ENCODE results near the gene TVP23B. TPM values are rescaled to one million over a fixed set of nuclear protein-coding genes. Genes with fewer than 3 reads are reported as not detected.

The TVP23B gene
- total and polyA plus RNA-seq, 3 experiments from 2014 or later = 38.8 to 53.1 (median 44.4) TPM

- Histone ChIP-seq H3K4me3 (ENCODE audit: low read length) (peak overlapping the region; percentile 71), H3K9me3 (ENCODE audit: low read length) (no peaks in the 10 kb centered on the region), H3K4me1 (ENCODE audit: insufficient read depth, low read length) (peaks cover 42% of the 10 kb centered on the region), H3K27ac (ENCODE audit: low read depth, low read length) (peak overlapping the region; percentile 64), H3K27me3 (ENCODE audit: insufficient read depth, low read length, poor library complexity, severe bottlenecking) (no peaks in the 10 kb centered on the region), H3K36me3 (ENCODE audit: insufficient read depth, low read length) (no peaks in the 10 kb centered on the region)
- peak; percentile 83 to 93 (median 85) for DNase-seq
- Mint-ChIP-seq H3K27ac (peak overlapping the region; percentile 77 to 96 (median 92)), H3K4me1 (peaks cover 46 to 50% (median 50%) of the 10 kb centered on the region in 3 donors), H3K36me3 (peaks cover 0 to 4% (median 0%) of the 10 kb centered on the region in 3 donors), H3K9me3 (no peaks in the 10 kb centered on the region), H3K4me3 (peak overlapping the region; percentile 87 to 97 (median 93)), H3K27me3 (no peaks in the 10 kb centered on the region)
- ChIA-PET CTCF (no interaction called here), POLR2A (no interaction called here)
Observed at GRCh38 chr17:18855831-18856569, 75.0 kb downstream of the TVP23B start.

Other genes with a start within 250 kb of the TVP23B start
- not detected for gene TBC1D28, start 136.8 kb upstream of the TVP23B start, total RNA-seq
- not detected for gene TBC1D28, start 136.8 kb upstream of the TVP23B start, polyA plus RNA-seq
- gene FOXO3B, start 98.9 kb upstream of the TVP23B start, total RNA-seq = 1 to 10 TPM; 5.4 to 6.1 TPM
- gene FOXO3B, start 98.9 kb upstream of the TVP23B start, polyA plus RNA-seq = 3.8 TPM
- gene FBXW10, start 37.1 kb upstream of the TVP23B start, total RNA-seq = under 1 TPM; 0.09 to 0.11 TPM
- not detected for gene FBXW10, start 37.1 kb upstream of the TVP23B start, polyA plus RNA-seq
- gene PRPSAP2, start 76.9 kb downstream of the TVP23B start, total RNA-seq = 10 to 100 TPM; 49.7 to 51.6 TPM
- 38.4 TPM for gene PRPSAP2, start 76.9 kb downstream of the TVP23B start, polyA plus RNA-seq
- not detected for gene SLC5A10, start 171.0 kb downstream of the TVP23B start, total RNA-seq
- gene SLC5A10, start 171.0 kb downstream of the TVP23B start, polyA plus RNA-seq = not detected
- gene FAM83G, start 223.6 kb downstream of the TVP23B start, total RNA-seq = 10 to 100 TPM; 13.1 to 14.6 TPM
- 7.3 TPM for gene FAM83G, start 223.6 kb downstream of the TVP23B start, polyA plus RNA-seq